Measurements from ENCODE around the gene GNG3. TPM values are rescaled to one million over a fixed set of nuclear protein-coding genes. Genes with fewer than 3 reads are reported as not detected.
A peak's percentile ranks its signal among the peaks of the same experiment; 100 is the strongest.
"Not testable (repeated sequence)": the region's sequence is repeated elsewhere in the genome, so short reads cannot be mapped to it uniquely, and the experiment has no call there.

GNG3 gene
- total RNA-seq, 1 experiment from 2014 or later: not detected

- DNase-seq: no peak
- no peak overlapping the region for H3K27ac Mint-ChIP-seq (ENCODE audit: unreplicated experiment)
- peaks cover 6% of the 10 kb centered on the region for H3K36me3 Mint-ChIP-seq (ENCODE audit: insufficient read depth, unreplicated experiment)
- H3K9me3 Mint-ChIP-seq (ENCODE audit: low read depth, unreplicated experiment): no peaks in the 10 kb centered on the region
- intact Hi-C loops (cut with micrococcal nuclease; ENCODE audit: unreplicated experiment): no loop called here
- no peak overlapping the region for H3K4me3 Mint-ChIP-seq (ENCODE audit: low read depth, unreplicated experiment)
- CTCF ChIA-PET: no interaction called here
- TF ChIP-seq CTCF (IDR thresholded peaks at IDR 0.05; ENCODE audit: unreplicated experiment): no peak
- no TSS peak for BruUV-seq (replicated peaks)
- no peaks in the 10 kb centered on the region for H3K4me1 Mint-ChIP-seq (ENCODE audit: low read depth, unreplicated experiment)
- H3K27me3 Mint-ChIP-seq (ENCODE audit: unreplicated experiment): no peaks in the 10 kb centered on the region
Measured at GRCh38 chr11:62747475-62748160, 40.1 kb downstream of the GNG3 start.

- H3K27me3 Mint-ChIP-seq (ENCODE audit: unreplicated experiment); H3K4me3 Mint-ChIP-seq (ENCODE audit: low read depth, unreplicated experiment); H3K9me3 Mint-ChIP-seq (ENCODE audit: low read depth, unreplicated experiment); BruUV-seq (replicated peaks); intact Hi-C loops (cut with micrococcal nuclease; ENCODE audit: unreplicated experiment); H3K4me1 Mint-ChIP-seq (ENCODE audit: low read depth, unreplicated experiment); H3K27ac Mint-ChIP-seq (ENCODE audit: unreplicated experiment); DNase-seq: not testable (repeated sequence)
- peaks cover 18% of the 10 kb centered on the region for H3K36me3 Mint-ChIP-seq (ENCODE audit: insufficient read depth, unreplicated experiment)
- CTCF ChIA-PET: interaction anchor here (0.6 kb wide), 1 partner anchor 75 kb away, joined by 3 read pairs; no protein-coding TSS in a partner anchor
Measured at GRCh38 chr11:62749931-62750330, 42.5 kb downstream of the GNG3 start.

GRCh38 chr11:62752177-62752785, 44.8 kb downstream of the GNG3 start:
- no peaks in the 10 kb centered on the region for H3K4me1 Mint-ChIP-seq (ENCODE audit: low read depth, unreplicated experiment)
- no peak overlapping the region for H3K4me3 Mint-ChIP-seq (ENCODE audit: low read depth, unreplicated experiment)
- DNase-seq: no peak
- no peak overlapping the region for H3K27ac Mint-ChIP-seq (ENCODE audit: unreplicated experiment)
- peaks cover 18% of the 10 kb centered on the region for H3K36me3 Mint-ChIP-seq (ENCODE audit: insufficient read depth, unreplicated experiment)
- BruUV-seq (replicated peaks): no TSS peak
- H3K9me3 Mint-ChIP-seq (ENCODE audit: low read depth, unreplicated experiment): no peaks in the 10 kb centered on the region
- intact Hi-C loops (cut with micrococcal nuclease; ENCODE audit: unreplicated experiment): no loop called here
- CTCF ChIA-PET: no interaction called here
- no peaks in the 10 kb centered on the region for H3K27me3 Mint-ChIP-seq (ENCODE audit: unreplicated experiment)
- no peak for TF ChIP-seq CTCF (IDR thresholded peaks at IDR 0.05; ENCODE audit: unreplicated experiment)

GRCh38 chr11:62752994-62753735, 45.7 kb downstream of the GNG3 start:
- no peaks in the 10 kb centered on the region for H3K27me3 Mint-ChIP-seq (ENCODE audit: unreplicated experiment)
- no peak for DNase-seq
- intact Hi-C loops (cut with micrococcal nuclease; ENCODE audit: unreplicated experiment): no loop called here
- CTCF ChIA-PET: interaction anchor here (0.5 to 1.5 kb wide), 10 partner anchors 9 to 162 kb away, joined by 3 to 16 read pairs (median 3); partner anchors contain the start of genes HNRNPUL2, LBHD1, TAF6L and TMEM179B
- peak overlapping the region; percentile 92 for H3K4me3 Mint-ChIP-seq (ENCODE audit: low read depth, unreplicated experiment)
- no peaks in the 10 kb centered on the region for H3K9me3 Mint-ChIP-seq (ENCODE audit: low read depth, unreplicated experiment)
- no peak for TF ChIP-seq CTCF (IDR thresholded peaks at IDR 0.05; ENCODE audit: unreplicated experiment)
- peak overlapping the region; percentile 93 for H3K27ac Mint-ChIP-seq (ENCODE audit: unreplicated experiment)
- H3K4me1 Mint-ChIP-seq (ENCODE audit: low read depth, unreplicated experiment): no peaks in the 10 kb centered on the region
- peaks cover 18% of the 10 kb centered on the region for H3K36me3 Mint-ChIP-seq (ENCODE audit: insufficient read depth, unreplicated experiment)
- TSS peak; percentile 79 for BruUV-seq (replicated peaks)

All from Calu3 (cell line).